GM19351 (cell line): ENCODE results near the gene ERCC6L.

Source experiments
- ATAC-seq: cut with Tn5 transposase; IDR thresholded peaks from one replicate; pipeline ENCODE4 v1.9.1; 2021; ENCODE audit warnings: mild to moderate bottlenecking, moderate library complexity; ENCODE audit not compliant: unreplicated experiment

Gene ERCC6L, protein sequence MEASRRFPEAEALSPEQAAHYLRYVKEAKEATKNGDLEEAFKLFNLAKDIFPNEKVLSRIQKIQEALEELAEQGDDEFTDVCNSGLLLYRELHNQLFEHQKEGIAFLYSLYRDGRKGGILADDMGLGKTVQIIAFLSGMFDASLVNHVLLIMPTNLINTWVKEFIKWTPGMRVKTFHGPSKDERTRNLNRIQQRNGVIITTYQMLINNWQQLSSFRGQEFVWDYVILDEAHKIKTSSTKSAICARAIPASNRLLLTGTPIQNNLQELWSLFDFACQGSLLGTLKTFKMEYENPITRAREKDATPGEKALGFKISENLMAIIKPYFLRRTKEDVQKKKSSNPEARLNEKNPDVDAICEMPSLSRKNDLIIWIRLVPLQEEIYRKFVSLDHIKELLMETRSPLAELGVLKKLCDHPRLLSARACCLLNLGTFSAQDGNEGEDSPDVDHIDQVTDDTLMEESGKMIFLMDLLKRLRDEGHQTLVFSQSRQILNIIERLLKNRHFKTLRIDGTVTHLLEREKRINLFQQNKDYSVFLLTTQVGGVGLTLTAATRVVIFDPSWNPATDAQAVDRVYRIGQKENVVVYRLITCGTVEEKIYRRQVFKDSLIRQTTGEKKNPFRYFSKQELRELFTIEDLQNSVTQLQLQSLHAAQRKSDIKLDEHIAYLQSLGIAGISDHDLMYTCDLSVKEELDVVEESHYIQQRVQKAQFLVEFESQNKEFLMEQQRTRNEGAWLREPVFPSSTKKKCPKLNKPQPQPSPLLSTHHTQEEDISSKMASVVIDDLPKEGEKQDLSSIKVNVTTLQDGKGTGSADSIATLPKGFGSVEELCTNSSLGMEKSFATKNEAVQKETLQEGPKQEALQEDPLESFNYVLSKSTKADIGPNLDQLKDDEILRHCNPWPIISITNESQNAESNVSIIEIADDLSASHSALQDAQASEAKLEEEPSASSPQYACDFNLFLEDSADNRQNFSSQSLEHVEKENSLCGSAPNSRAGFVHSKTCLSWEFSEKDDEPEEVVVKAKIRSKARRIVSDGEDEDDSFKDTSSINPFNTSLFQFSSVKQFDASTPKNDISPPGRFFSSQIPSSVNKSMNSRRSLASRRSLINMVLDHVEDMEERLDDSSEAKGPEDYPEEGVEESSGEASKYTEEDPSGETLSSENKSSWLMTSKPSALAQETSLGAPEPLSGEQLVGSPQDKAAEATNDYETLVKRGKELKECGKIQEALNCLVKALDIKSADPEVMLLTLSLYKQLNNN

DNA sequence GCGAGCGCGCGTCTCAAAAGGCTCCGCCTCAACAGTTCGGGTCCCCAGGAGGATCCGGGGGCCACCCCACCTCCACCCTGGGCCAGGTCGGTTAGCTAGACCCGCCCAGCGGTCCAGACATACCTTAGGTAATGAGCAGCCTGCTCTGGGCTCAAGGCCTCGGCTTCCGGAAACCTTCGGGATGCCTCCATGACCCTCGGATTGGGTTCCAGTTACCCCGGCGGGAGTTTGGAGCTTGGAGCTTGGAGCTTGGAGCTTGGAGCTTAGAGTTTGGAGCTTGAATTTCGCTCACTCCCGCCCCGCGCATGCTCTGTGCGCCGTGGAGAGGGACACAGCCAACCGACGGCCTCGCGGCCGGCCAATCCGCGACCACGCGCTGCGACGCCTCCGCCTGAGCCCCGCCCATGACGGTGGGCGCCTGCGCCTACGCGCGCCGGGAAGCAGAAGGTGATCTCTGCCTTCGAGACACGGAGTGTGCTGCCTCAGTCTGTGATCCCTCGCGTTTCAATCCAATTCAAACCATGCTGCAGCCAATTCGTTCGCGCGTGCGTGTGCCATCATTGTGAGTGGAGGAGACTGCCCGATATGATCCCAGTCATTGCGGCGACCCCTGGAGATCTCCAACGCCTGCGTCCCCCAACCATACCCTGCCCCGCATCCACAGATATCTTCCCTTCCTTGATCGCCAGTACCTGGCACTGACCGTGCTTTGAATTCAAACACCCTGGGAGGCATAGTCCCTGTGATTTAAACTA, at the start of gene ERCC6L:
ERCC6L (minus strand) TSS at position 307 of the 755 bp plus-strand sequence; CDS start at position 191, 116 bp downstream.
- peak; percentile 95 for ATAC-seq

GRCh38 chrX:72282302-72282701, 43.5 kb upstream of the ERCC6L start:
- ATAC-seq, result no peak

- ATAC-seq, result no peak
Observed at GRCh38 chrX:72280321-72280845, 41.6 kb upstream of the ERCC6L start.

- ATAC-seq, result peak; percentile 0
Observed at GRCh38 chrX:72276478-72276953, 37.7 kb upstream of the ERCC6L start.

DNA sequence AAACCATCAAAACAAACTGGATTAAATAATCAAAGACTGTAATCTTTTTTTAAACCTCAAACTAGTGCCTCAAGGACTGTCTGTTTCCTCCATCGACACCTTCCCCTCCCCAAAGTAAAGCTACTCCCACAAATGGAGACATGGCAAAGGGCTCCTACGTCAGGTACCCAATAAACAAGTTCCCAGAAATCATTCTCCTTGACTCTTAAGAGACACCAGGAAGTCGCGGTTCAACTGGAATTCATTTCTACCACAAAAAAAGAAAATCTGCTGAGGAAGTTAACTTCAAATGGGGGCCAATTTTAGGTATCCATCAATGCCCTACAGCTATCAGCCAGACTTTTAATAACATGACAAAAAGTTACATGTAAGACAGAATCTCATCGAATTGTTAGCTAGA, 35.7 kb upstream of the ERCC6L start:
- ATAC-seq, result no peak

DNA sequence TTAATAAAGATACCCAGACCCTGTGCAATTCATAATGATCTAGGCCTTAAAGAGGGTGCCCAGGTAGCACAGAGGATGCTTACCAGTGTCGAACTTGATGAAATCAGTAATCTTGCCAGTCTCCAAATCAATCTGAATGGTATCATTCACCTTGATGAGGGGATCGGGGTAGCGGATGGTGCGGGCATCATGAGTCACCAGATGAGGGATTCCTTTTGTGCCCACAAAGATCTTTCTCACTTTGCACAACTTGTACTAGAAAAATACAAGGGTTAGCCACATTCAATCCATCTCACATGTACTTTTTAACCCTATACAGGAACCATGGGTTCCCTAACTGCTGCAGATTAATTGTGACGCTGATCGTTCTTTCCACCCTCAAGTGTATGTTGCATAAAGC, 34.9 kb upstream of the ERCC6L start:
- no peak for ATAC-seq

- no peak for ATAC-seq
Observed at GRCh38 chrX:72272868-72273267, 34.0 kb upstream of the ERCC6L start.

DNA sequence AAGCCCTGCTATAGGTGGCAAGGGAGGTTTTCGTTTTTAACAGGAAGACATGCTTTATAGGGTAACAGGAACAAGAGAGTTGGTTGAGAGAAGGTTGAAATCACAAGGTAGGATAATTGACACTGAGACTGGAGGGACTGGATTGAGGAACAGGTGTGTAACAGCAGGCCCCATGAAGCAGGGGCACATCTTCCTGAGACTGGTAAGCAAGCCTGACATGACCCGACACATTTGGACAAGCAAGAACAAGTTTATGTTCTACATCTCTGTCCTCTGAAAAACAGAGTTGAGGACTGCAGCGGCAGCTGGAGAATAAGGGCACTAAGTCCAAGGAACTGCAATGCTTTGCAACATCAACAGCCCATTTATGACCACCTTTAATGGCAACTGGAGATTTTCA, 33.0 kb upstream of the ERCC6L start:
- ATAC-seq, result no peak

DNA sequence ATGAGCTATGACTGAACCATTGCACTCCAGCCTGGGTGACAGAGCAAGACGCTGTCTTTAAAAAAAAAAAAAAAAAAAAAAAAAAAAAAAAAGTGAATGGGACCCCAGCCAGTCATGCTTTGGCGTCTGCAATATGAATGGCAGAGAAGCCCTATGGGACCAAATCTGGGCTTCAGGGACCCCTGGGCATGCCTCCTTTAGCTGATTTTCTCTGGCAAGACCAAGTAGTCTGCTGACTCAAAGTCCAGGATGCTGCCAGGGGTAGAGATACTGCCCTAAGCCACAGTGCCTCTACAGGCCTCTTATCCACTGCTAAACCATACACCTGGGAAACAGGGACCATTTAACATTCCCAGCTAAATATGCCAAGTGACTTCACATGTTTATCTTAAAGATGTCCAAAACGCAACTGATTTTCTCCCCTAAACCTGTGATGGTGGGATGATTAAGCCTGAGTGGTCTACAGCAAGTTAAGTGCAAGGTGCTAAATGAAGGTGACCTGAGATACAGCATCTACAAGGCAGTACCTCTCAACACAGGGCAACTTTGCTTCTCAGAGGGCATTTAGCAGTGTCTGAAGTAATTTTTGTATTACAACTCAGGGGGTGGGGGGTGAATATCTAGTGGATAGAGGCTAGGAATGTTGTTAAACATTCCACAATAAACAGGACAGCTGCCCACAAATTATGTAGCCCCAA, 32.4 kb upstream of the ERCC6L start:
- no peak for ATAC-seq

GRCh38 chrX:72270316-72270866, 31.6 kb upstream of the ERCC6L start:
- no peak for ATAC-seq

DNA sequence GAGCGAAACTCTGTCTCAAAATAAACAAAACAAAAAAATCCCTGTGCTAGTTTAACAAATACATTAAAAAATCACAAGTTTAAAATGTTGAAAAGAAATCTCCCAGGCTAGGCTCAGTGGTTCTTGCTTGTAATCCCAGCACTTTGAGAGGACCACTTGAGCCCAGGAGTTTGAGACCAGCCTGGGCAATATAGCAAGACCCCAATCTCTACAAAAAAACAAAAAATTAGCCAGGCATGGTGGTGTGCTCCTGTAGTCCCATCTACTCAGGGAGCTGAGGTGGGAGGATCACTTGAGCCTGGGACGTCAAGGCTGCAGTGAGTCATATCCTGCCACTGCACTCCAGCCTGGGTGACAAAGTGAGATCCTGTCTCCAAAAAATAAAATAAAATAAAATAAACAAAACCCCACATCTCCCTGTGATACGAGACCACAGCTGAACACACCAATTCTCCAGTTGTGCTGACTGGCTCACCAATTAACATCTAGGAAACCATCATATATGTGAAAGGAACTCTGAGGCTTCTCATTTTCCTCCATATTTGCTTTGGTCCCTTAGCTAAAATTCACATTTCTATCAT, 30.9 kb upstream of the ERCC6L start:
- ATAC-seq, result no peak

- ATAC-seq, result no peak
Observed at GRCh38 chrX:72268597-72269365, 30.0 kb upstream of the ERCC6L start.

DNA sequence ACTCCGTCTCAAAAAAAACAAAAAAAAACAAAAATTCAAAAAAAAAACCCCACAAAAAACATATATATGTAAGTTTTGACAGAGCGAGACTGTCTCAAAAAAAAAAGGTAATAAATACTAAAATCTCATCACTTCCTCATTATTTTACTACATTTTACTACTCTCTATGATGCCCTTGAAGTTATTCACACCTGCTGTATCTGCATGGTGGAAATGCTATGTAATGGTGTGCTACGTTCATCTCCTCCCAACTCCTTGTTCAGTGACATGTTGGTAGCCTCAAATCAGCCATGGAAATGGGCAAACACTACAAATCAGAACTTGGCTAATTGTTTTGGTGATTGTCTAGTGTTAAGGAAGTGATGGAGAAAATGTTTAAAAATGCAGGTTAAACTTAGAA, 26.4 kb upstream of the ERCC6L start:
- ATAC-seq, result no peak

DNA sequence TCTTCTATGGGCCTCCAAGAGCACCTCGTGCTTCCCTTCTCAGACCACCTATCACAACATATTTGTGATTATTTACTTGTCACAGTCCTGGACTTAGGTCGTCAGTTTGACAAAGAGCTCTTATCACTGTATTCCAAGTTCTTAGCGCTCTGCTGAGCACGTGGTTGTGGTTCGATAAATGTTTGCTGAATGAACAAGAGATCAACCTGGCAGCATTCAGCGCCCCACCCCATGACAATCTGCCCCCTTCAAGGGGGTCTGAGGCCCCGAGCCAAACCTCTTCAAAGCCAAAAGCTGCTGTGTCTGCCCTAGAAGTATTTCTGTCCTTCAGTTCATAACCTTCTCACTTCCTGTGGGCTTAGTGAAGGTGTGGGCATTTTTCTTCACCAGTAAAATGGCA, 23.2 kb upstream of the ERCC6L start:
- no peak for ATAC-seq

DNA sequence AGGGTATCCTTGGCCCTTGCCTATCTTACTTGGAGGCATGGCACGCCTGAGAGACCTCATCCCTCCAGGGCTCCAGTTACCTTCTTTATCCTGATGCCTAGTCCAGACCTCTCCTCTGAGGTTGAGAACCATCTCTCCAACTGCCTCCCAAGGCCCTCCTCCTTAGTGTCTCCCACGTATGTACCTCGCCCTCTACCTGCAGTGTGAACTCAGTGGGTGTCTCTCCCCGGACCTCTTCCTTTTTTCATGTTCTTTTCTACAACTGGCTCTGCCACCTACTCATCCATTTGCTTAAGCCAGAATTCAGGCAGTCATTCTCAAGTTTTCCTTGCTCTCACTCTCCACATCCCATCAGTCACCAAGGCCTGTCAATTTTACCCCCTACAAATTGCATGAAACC, 21.6 kb upstream of the ERCC6L start:
- no peak for ATAC-seq

DNA sequence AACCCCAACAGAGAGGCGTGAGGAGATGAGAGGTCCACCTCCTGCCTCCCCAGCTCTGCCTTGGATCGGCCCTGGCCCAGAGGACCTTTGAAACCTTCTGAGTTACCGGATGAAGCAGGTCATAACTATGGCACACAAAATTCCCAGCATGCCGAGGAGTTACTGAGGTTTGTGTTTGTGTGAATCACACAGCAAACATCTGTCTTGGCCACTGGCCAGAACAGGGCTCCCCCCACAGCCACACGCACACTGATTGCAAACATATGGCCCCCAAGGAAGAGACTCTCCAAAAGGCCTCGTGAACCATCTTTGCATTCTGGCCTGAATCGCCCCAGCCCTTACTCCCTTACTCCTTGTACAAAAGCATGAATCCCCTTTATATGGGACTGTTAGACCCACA, 19.3 kb upstream of the ERCC6L start:
- ATAC-seq, result no peak

DNA sequence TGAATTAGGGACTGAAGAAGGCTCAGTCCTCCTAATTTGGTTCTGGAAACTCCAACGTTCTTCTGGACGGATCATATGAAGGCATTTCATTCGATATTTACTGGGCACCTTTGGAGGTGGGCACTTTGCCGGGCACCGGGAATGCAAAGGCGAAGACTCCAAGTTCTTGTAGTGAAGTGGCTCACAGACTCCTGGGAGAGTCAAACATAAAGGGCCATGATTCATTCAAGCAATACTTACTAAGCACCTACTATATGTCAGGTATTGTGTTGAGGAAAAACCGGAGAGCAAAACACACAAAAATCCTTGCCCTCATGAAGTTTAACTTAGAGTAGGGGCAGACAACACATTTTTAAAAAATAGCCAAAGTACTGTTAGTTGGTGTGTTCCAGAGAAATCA, 17.0 kb upstream of the ERCC6L start:
- no peak for ATAC-seq

- no peak for ATAC-seq
Observed at GRCh38 chrX:72255445-72255844, 16.6 kb upstream of the ERCC6L start.
